ENCODE measurements around the gene KIF12. TPM values are rescaled to one million over a fixed set of nuclear protein-coding genes. Genes with fewer than 3 reads are reported as not detected.
"Not testable (repeated sequence)": the region's sequence is repeated elsewhere in the genome, so short reads cannot be mapped to it uniquely, and the experiment has no call there.

Gene KIF12
- total and polyA plus RNA-seq, 4 donors, result 0.59 to 9.0 (median 4.9) TPM

- H3K9me3 ChIP-seq (ENCODE audit: control insufficient read depth, insufficient read depth, low read length), result no peaks in the 10 kb centered on the region
- 96% methylated on average over 7 of the region's 7 CpGs for WGBS (ENCODE audit: insufficient coverage)
- no peaks in the 10 kb centered on the region for H3K27me3 ChIP-seq (ENCODE audit: control insufficient read depth, insufficient read depth, low read length)
- no peaks in the 10 kb centered on the region for H3K4me1 ChIP-seq (ENCODE audit: control insufficient read depth, insufficient read depth, low read length)
- H3K4me3 ChIP-seq (ENCODE audit: low read depth, low read length), result no peak overlapping the region
- H3K36me3 ChIP-seq (ENCODE audit: control insufficient read depth, insufficient read depth, low read length), result peaks cover 5% of the 10 kb centered on the region
- no peak for DNase-seq (ENCODE audit: low read depth in 4 of 6, low spot score in 6 of 6)
- no peak overlapping the region for H3K27ac ChIP-seq (ENCODE audit: low read depth, low read length)
These were observed 10.4 kb downstream of the KIF12 start for GRCh38 chr9:114088571-114089170.

GRCh38 chr9:114087721-114088120, 11.4 kb downstream of the KIF12 start:
- H3K4me1 ChIP-seq (ENCODE audit: control insufficient read depth, insufficient read depth, low read length), result no peaks in the 10 kb centered on the region
- no peaks in the 10 kb centered on the region for H3K9me3 ChIP-seq (ENCODE audit: control insufficient read depth, insufficient read depth, low read length)
- WGBS (ENCODE audit: insufficient coverage), result 76% methylated on average over 5 of the region's 7 CpGs
- no peak for DNase-seq (ENCODE audit: low read depth in 4 of 6, low spot score in 6 of 6)
- no peak overlapping the region for H3K4me3 ChIP-seq (ENCODE audit: low read depth, low read length)
- H3K27ac ChIP-seq (ENCODE audit: low read depth, low read length), result no peak overlapping the region
- H3K27me3 ChIP-seq (ENCODE audit: control insufficient read depth, insufficient read depth, low read length), result no peaks in the 10 kb centered on the region
- H3K36me3 ChIP-seq (ENCODE audit: control insufficient read depth, insufficient read depth, low read length), result no peaks in the 10 kb centered on the region

- H3K4me1 ChIP-seq (ENCODE audit: control insufficient read depth, insufficient read depth, low read length), result peaks cover 2% of the 10 kb centered on the region
- H3K27ac ChIP-seq (ENCODE audit: low read depth, low read length), result no peak overlapping the region
- no peaks in the 10 kb centered on the region for H3K27me3 ChIP-seq (ENCODE audit: control insufficient read depth, insufficient read depth, low read length)
- no peak overlapping the region for H3K4me3 ChIP-seq (ENCODE audit: low read depth, low read length)
- H3K9me3 ChIP-seq (ENCODE audit: control insufficient read depth, insufficient read depth, low read length), result no peaks in the 10 kb centered on the region
- no peak for DNase-seq (ENCODE audit: low read depth in 4 of 6, low spot score in 6 of 6)
- 94% methylated on average over 3 of the region's 4 CpGs for WGBS (ENCODE audit: insufficient coverage)
- no peaks in the 10 kb centered on the region for H3K36me3 ChIP-seq (ENCODE audit: control insufficient read depth, insufficient read depth, low read length)
These were observed 12.5 kb downstream of the KIF12 start for GRCh38 chr9:114086607-114087006.

GRCh38 chr9:114086009-114086408, 13.1 kb downstream of the KIF12 start:
- 100% methylated on average over 6 of the region's 6 CpGs for WGBS (ENCODE audit: insufficient coverage)
- no peaks in the 10 kb centered on the region for H3K27me3 ChIP-seq (ENCODE audit: control insufficient read depth, insufficient read depth, low read length)
- H3K36me3 ChIP-seq (ENCODE audit: control insufficient read depth, insufficient read depth, low read length), result no peaks in the 10 kb centered on the region
- H3K9me3 ChIP-seq (ENCODE audit: control insufficient read depth, insufficient read depth, low read length), result no peaks in the 10 kb centered on the region
- DNase-seq (ENCODE audit: low read depth in 4 of 6, low spot score in 6 of 6), result no peak
- no peak overlapping the region for H3K27ac ChIP-seq (ENCODE audit: low read depth, low read length)
- no peak overlapping the region for H3K4me3 ChIP-seq (ENCODE audit: low read depth, low read length)
- H3K4me1 ChIP-seq (ENCODE audit: control insufficient read depth, insufficient read depth, low read length), result peaks cover 2% of the 10 kb centered on the region

- H3K36me3 ChIP-seq (ENCODE audit: control insufficient read depth, insufficient read depth, low read length), result no peaks in the 10 kb centered on the region
- no peaks in the 10 kb centered on the region for H3K9me3 ChIP-seq (ENCODE audit: control insufficient read depth, insufficient read depth, low read length)
- H3K4me3 ChIP-seq (ENCODE audit: low read depth, low read length), result no peak overlapping the region
- H3K27me3 ChIP-seq (ENCODE audit: control insufficient read depth, insufficient read depth, low read length), result no peaks in the 10 kb centered on the region
- peaks cover 2% of the 10 kb centered on the region for H3K4me1 ChIP-seq (ENCODE audit: control insufficient read depth, insufficient read depth, low read length)
- WGBS (ENCODE audit: insufficient coverage), result 92% methylated on average over 9 of the region's 9 CpGs
- H3K27ac ChIP-seq (ENCODE audit: low read depth, low read length), result no peak overlapping the region
- DNase-seq (ENCODE audit: low read depth in 4 of 6, low spot score in 6 of 6), result no peak
These were observed 13.7 kb downstream of the KIF12 start for GRCh38 chr9:114085387-114085789.

GRCh38 chr9:114084282-114085073, 14.6 kb downstream of the KIF12 start:
- 94% methylated on average over 6 of the region's 11 CpGs for WGBS (ENCODE audit: insufficient coverage)
- Histone ChIP-seq H3K27me3 (ENCODE audit: control insufficient read depth, insufficient read depth, low read length) (no peaks in the 10 kb centered on the region), H3K4me3 (ENCODE audit: low read depth, low read length) (no peak overlapping the region), H3K9me3 (ENCODE audit: control insufficient read depth, insufficient read depth, low read length) (no peaks in the 10 kb centered on the region), H3K4me1 (ENCODE audit: control insufficient read depth, insufficient read depth, low read length) (peaks cover 2% of the 10 kb centered on the region), H3K27ac (ENCODE audit: low read depth, low read length) (no peak overlapping the region), H3K36me3 (ENCODE audit: control insufficient read depth, insufficient read depth, low read length) (no peaks in the 10 kb centered on the region)
- no peak for DNase-seq (ENCODE audit: low read depth in 4 of 6, low spot score in 6 of 6)

GRCh38 chr9:114083666-114084065, 15.4 kb downstream of the KIF12 start:
- 83% methylated on average over 3 of the region's 6 CpGs for WGBS (ENCODE audit: insufficient coverage)
- no peak for DNase-seq (ENCODE audit: low read depth in 4 of 6, low spot score in 6 of 6)
- H3K27me3 ChIP-seq (ENCODE audit: control insufficient read depth, insufficient read depth, low read length), result no peaks in the 10 kb centered on the region
- H3K27ac ChIP-seq (ENCODE audit: low read depth, low read length), result no peak overlapping the region
- H3K4me3 ChIP-seq (ENCODE audit: low read depth, low read length), result no peak overlapping the region
- H3K9me3 ChIP-seq (ENCODE audit: control insufficient read depth, insufficient read depth, low read length), result no peaks in the 10 kb centered on the region
- H3K4me1 ChIP-seq (ENCODE audit: control insufficient read depth, insufficient read depth, low read length), result peaks cover 2% of the 10 kb centered on the region
- H3K36me3 ChIP-seq (ENCODE audit: control insufficient read depth, insufficient read depth, low read length), result no peaks in the 10 kb centered on the region

- H3K4me3 ChIP-seq (ENCODE audit: low read depth, low read length); H3K36me3 ChIP-seq (ENCODE audit: control insufficient read depth, insufficient read depth, low read length); H3K27me3 ChIP-seq (ENCODE audit: control insufficient read depth, insufficient read depth, low read length); H3K27ac ChIP-seq (ENCODE audit: low read depth, low read length); DNase-seq (ENCODE audit: low read depth in 4 of 6, low spot score in 6 of 6); H3K4me1 ChIP-seq (ENCODE audit: control insufficient read depth, insufficient read depth, low read length); H3K9me3 ChIP-seq (ENCODE audit: control insufficient read depth, insufficient read depth, low read length): not testable (repeated sequence)
- 72% methylated on average over 8 of the region's 13 CpGs for WGBS (ENCODE audit: insufficient coverage)
These were observed 16.2 kb downstream of the KIF12 start for GRCh38 chr9:114082763-114083412.

GRCh38 chr9:114082017-114082762, 16.9 kb downstream of the KIF12 start:
- Histone ChIP-seq H3K27me3 (ENCODE audit: control insufficient read depth, insufficient read depth, low read length) (no peaks in the 10 kb centered on the region), H3K9me3 (ENCODE audit: control insufficient read depth, insufficient read depth, low read length) (no peaks in the 10 kb centered on the region), H3K4me1 (ENCODE audit: control insufficient read depth, insufficient read depth, low read length) (peaks cover 9% of the 10 kb centered on the region), H3K4me3 (ENCODE audit: low read depth, low read length) (no peak overlapping the region), H3K36me3 (ENCODE audit: control insufficient read depth, insufficient read depth, low read length) (no peaks in the 10 kb centered on the region), H3K27ac (ENCODE audit: low read depth, low read length) (no peak overlapping the region)
- WGBS (ENCODE audit: insufficient coverage), result 46% methylated on average over 10 of the region's 10 CpGs
- DNase-seq (ENCODE audit: low read depth in 4 of 6, low spot score in 6 of 6), result peak; percentile 62 to 96 (median 86)
